Nephron progenitor cell (in vitro differentiated cells): ENCODE measurements around the gene THAP5.

Experiments
- DNase-seq: peaks from one replicate; pipeline ENCODE4 v3.0.0; 2021
- H3K27ac Mint-ChIP-seq: 2 replicates; pipeline ENCODE4 v1.8.0; 2021; ENCODE audit warnings: mild to moderate bottlenecking, moderate library complexity, mixed read lengths
- H3K27me3 Mint-ChIP-seq: 2 replicates; pipeline ENCODE4 v1.8.0; 2021; ENCODE audit warnings: mild to moderate bottlenecking, low read depth, mixed read lengths; ENCODE audit not compliant: poor library complexity
- H3K36me3 Mint-ChIP-seq: 2 replicates; pipeline ENCODE4 v1.8.0; 2021; ENCODE audit warnings: low read depth, mixed read lengths
- H3K4me1 Mint-ChIP-seq: 2 replicates; pipeline ENCODE4 v1.8.0; 2021; ENCODE audit warnings: mixed read lengths
- H3K4me3 Mint-ChIP-seq: 2 replicates; pipeline ENCODE4 v1.8.0; 2021; ENCODE audit warnings: mild to moderate bottlenecking, moderate library complexity, mixed read lengths
- H3K9me3 Mint-ChIP-seq: 2 replicates; pipeline ENCODE4 v1.8.0; 2021; ENCODE audit warnings: mild to moderate bottlenecking, moderate library complexity, mixed read lengths
- CTCF ChIP-seq: fragments of 200-600 bp; sonication (generic); IDR thresholded peaks from 2 replicates; pipeline ENCODE4 v1.5.0; 2021; ENCODE audit warnings: antibody characterized with exemption

Gene THAP5

GRCh38 chr7:108589874-108590273 lies 20.4 kb upstream of the THAP5 start:
- H3K9me3 Mint-ChIP-seq, result no peaks in the 10 kb centered on the region
- H3K36me3 Mint-ChIP-seq, result no peaks in the 10 kb centered on the region
- H3K4me1 Mint-ChIP-seq, result peaks cover 16% of the 10 kb centered on the region
- H3K4me3 Mint-ChIP-seq, result no peak overlapping the region
- H3K27me3 Mint-ChIP-seq, result peaks cover 7% of the 10 kb centered on the region
- TF ChIP-seq CTCF, result no peak
- no peak for DNase-seq
- H3K27ac Mint-ChIP-seq, result peak overlapping the region; percentile 80

- TF ChIP-seq CTCF, result no peak
- no peak for DNase-seq
- Mint-ChIP-seq H3K27ac (no peak overlapping the region), H3K4me3 (no peak overlapping the region), H3K9me3 (no peaks in the 10 kb centered on the region), H3K4me1 (peaks cover 16% of the 10 kb centered on the region), H3K36me3 (no peaks in the 10 kb centered on the region), H3K27me3 (peaks cover 7% of the 10 kb centered on the region)
Measured at GRCh38 chr7:108589199-108589598, 19.7 kb upstream of the THAP5 start.

GRCh38 chr7:108586274-108586710 lies 16.8 kb upstream of the THAP5 start:
- no peak for TF ChIP-seq CTCF
- DNase-seq, result no peak
- Mint-ChIP-seq H3K9me3 (no peaks in the 10 kb centered on the region), H3K4me3 (no peak overlapping the region), H3K36me3 (no peaks in the 10 kb centered on the region), H3K27me3 (peaks cover 7% of the 10 kb centered on the region), H3K27ac (peak overlapping the region; percentile 41), H3K4me1 (peaks cover 29% of the 10 kb centered on the region)

GRCh38 chr7:108585843-108586242 lies 16.3 kb upstream of the THAP5 start:
- no peaks in the 10 kb centered on the region for H3K9me3 Mint-ChIP-seq
- peaks cover 7% of the 10 kb centered on the region for H3K27me3 Mint-ChIP-seq
- no peak for DNase-seq
- TF ChIP-seq CTCF, result no peak
- no peak overlapping the region for H3K4me3 Mint-ChIP-seq
- H3K27ac Mint-ChIP-seq, result no peak overlapping the region
- H3K36me3 Mint-ChIP-seq, result peaks cover 4% of the 10 kb centered on the region
- peaks cover 32% of the 10 kb centered on the region for H3K4me1 Mint-ChIP-seq

GRCh38 chr7:108584211-108584610 lies 14.7 kb upstream of the THAP5 start:
- no peak for TF ChIP-seq CTCF
- no peak for DNase-seq
- H3K27ac Mint-ChIP-seq, result no peak overlapping the region
- peaks cover 7% of the 10 kb centered on the region for H3K27me3 Mint-ChIP-seq
- peaks cover 17% of the 10 kb centered on the region for H3K4me1 Mint-ChIP-seq
- peaks cover 6% of the 10 kb centered on the region for H3K9me3 Mint-ChIP-seq
- H3K36me3 Mint-ChIP-seq, result peaks cover 17% of the 10 kb centered on the region
- no peak overlapping the region for H3K4me3 Mint-ChIP-seq

GRCh38 chr7:108581655-108582491 lies 12.4 kb upstream of the THAP5 start:
- no peak for TF ChIP-seq CTCF
- peaks cover 4% of the 10 kb centered on the region for H3K27me3 Mint-ChIP-seq
- peaks cover 11% of the 10 kb centered on the region for H3K9me3 Mint-ChIP-seq
- peak; percentile 10 for DNase-seq
- H3K36me3 Mint-ChIP-seq, result peaks cover 28% of the 10 kb centered on the region
- H3K4me3 Mint-ChIP-seq, result no peak overlapping the region
- H3K4me1 Mint-ChIP-seq, result peaks cover 22% of the 10 kb centered on the region
- peak overlapping the region; percentile 94 for H3K27ac Mint-ChIP-seq
